ENCODE data around the gene PAN3. TPM values are rescaled to one million over a fixed set of nuclear protein-coding genes. Genes with fewer than 3 reads are reported as not detected.

Gene PAN3
- total RNA-seq, 2 donors from 2014 or later: 28.5 to 35.6 TPM

GRCh38 chr13:28339419-28339818 is 201.1 kb downstream of the PAN3 start:
- no peaks in the 10 kb centered on the region for H3K4me1 Mint-ChIP-seq
- H3K27ac Mint-ChIP-seq: no peak overlapping the region
- no peaks in the 10 kb centered on the region for H3K9me3 Mint-ChIP-seq
- ATAC-seq (replicated peaks): no peak
- H3K36me3 Mint-ChIP-seq (ENCODE audit: low read depth): no peaks in the 10 kb centered on the region
- H3K4me3 Mint-ChIP-seq: no peak overlapping the region
- H3K27me3 Mint-ChIP-seq: peaks cover 6% of the 10 kb centered on the region

- H3K27me3 Mint-ChIP-seq: peaks cover 11% of the 10 kb centered on the region
- H3K4me3 Mint-ChIP-seq: no peak overlapping the region
- ATAC-seq (replicated peaks): peak; percentile 34
- H3K9me3 Mint-ChIP-seq: no peaks in the 10 kb centered on the region
- H3K27ac Mint-ChIP-seq: no peak overlapping the region
- H3K4me1 Mint-ChIP-seq: no peaks in the 10 kb centered on the region
- no peaks in the 10 kb centered on the region for H3K36me3 Mint-ChIP-seq (ENCODE audit: low read depth)
Observed at GRCh38 chr13:28340272-28340793, 202.0 kb downstream of the PAN3 start.

- Mint-ChIP-seq H3K36me3 (ENCODE audit: low read depth) (no peaks in the 10 kb centered on the region), H3K4me1 (no peaks in the 10 kb centered on the region), H3K27ac (no peak overlapping the region), H3K4me3 (no peak overlapping the region), H3K27me3 (peaks cover 14% of the 10 kb centered on the region), H3K9me3 (no peaks in the 10 kb centered on the region)
- ATAC-seq (replicated peaks): no peak
Observed at GRCh38 chr13:28342251-28342650, 203.9 kb downstream of the PAN3 start.

GRCh38 chr13:28344163-28344562 is 205.8 kb downstream of the PAN3 start:
- Mint-ChIP-seq H3K27ac (no peak overlapping the region), H3K4me1 (peaks cover 6% of the 10 kb centered on the region), H3K36me3 (ENCODE audit: low read depth) (no peaks in the 10 kb centered on the region), H3K9me3 (no peaks in the 10 kb centered on the region), H3K4me3 (no peak overlapping the region), H3K27me3 (peaks cover 14% of the 10 kb centered on the region)
- no peak for ATAC-seq (replicated peaks)

Other genes starting within 250 kb of the PAN3 start
- not detected for gene PDX1, start 218.5 kb upstream of the PAN3 start, total RNA-seq
- gene CDX2, start 169.2 kb upstream of the PAN3 start, total RNA-seq: not detected
- gene URAD, start 149.9 kb upstream of the PAN3 start, total RNA-seq: not detected
- gene FLT3, start 38.0 kb upstream of the PAN3 start, total RNA-seq: not detected

Data from activated T-helper 17 cell treated with anti-CD3 and anti-CD28 coated beads, Interleukin-2, amount 50 U/mL, for 72 hours (primary cell).